T-helper 1 cell treated with Interleukin-12 subunit alpha and Interleukin-12 subunit beta and Interleukin-4 antibody, amounts not matched to agents 30 μg/mL and 1 μg/mL, for 36 hours (primary cell): ENCODE measurements around the gene RIPPLY3.
"Not testable (repeated sequence)": the region's sequence is repeated elsewhere in the genome, so short reads cannot be mapped to it uniquely, and the experiment has no call there.

Source experiments
- H3K27ac Mint-ChIP-seq: one replicate; pipeline ENCODE4 v1.8.0; 2021; ENCODE audit warnings: mild to moderate bottlenecking, mixed read lengths
- H3K27me3 Mint-ChIP-seq: one replicate; pipeline ENCODE4 v1.8.0; 2021; ENCODE audit warnings: low read depth, mixed read lengths
- H3K36me3 Mint-ChIP-seq: one replicate; pipeline ENCODE4 v1.8.0; 2021; ENCODE audit warnings: low read depth, mixed read lengths
- H3K4me1 Mint-ChIP-seq: one replicate; pipeline ENCODE4 v1.8.0; 2021; ENCODE audit warnings: low read depth, mixed read lengths
- H3K4me3 Mint-ChIP-seq: one replicate; pipeline ENCODE4 v1.8.0; 2021; ENCODE audit warnings: mild to moderate bottlenecking, moderate library complexity, mixed read lengths
- H3K9me3 Mint-ChIP-seq: one replicate; pipeline ENCODE4 v1.8.0; 2021; ENCODE audit warnings: mixed read lengths

Gene RIPPLY3

GRCh38 chr21:37049741-37050140, 43.2 kb downstream of the RIPPLY3 start:
- not testable (repeated sequence) for H3K9me3 Mint-ChIP-seq, H3K4me1 Mint-ChIP-seq, H3K27ac Mint-ChIP-seq, H3K36me3 Mint-ChIP-seq, H3K4me3 Mint-ChIP-seq
- H3K27me3 Mint-ChIP-seq = peaks cover 29% of the 10 kb centered on the region

DNA sequence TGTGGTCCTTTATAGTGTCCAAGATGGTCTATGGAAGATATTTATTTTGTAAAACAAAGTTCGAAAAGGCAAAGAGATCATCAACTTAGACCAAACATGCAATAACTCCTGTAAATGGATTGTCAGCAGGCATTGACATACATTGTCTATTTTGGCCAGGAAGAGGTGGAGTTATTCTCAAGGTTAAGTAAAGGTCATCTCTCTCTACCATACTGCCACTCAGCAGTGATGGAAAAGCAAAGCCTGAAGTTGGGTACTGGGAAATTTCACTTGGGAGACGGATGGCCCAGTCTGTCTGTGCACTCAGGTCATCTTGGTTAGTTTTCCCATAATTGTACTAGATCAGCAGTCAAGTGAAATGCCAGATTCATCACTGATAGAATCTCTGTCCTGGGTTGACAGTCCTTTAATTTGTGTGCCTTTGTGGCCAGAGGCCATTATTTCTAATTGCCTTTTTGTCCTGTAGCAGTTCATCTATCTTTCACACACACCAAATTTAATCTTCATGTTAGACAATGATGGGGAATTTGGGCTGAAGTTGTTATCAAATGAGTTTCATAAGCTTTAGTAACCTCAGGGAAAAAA, 48.9 kb downstream of the RIPPLY3 start:
- H3K4me3 Mint-ChIP-seq = no peak overlapping the region

DNA sequence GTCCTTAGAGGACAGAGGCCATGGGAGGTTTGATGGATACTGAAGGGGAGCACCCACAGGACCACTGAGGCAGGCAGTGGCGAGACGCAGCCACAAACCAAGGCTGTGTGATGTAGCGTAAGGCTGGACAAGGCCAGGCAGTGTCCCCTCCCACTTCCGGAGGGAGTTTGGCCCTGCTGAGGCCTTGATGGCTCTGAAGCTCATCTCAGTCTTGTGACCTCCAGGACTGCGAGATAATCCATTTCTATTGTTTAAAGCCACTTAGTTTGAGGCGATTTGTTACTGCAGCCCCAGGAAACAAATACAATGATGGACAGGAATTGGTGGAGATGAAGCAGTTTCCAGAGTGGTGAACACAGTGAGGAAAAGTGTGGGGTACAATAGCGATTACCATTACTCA, 51.1 kb downstream of the RIPPLY3 start:
- no peaks in the 10 kb centered on the region for H3K9me3 Mint-ChIP-seq
- H3K4me3 Mint-ChIP-seq = no peak overlapping the region
- H3K36me3 Mint-ChIP-seq = no peaks in the 10 kb centered on the region
- peaks cover 16% of the 10 kb centered on the region for H3K27me3 Mint-ChIP-seq
- no peak overlapping the region for H3K27ac Mint-ChIP-seq
- H3K4me1 Mint-ChIP-seq = no peaks in the 10 kb centered on the region

More for the DNA sequence above, 48.9 kb downstream of the RIPPLY3 start:
- Mint-ChIP-seq H3K4me1 (no peaks in the 10 kb centered on the region), H3K9me3 (no peaks in the 10 kb centered on the region), H3K27me3 (peaks cover 20% of the 10 kb centered on the region), H3K27ac (no peak overlapping the region), H3K36me3 (no peaks in the 10 kb centered on the region)

GRCh38 chr21:37058261-37058660, 51.8 kb downstream of the RIPPLY3 start:
- Mint-ChIP-seq H3K9me3 (no peaks in the 10 kb centered on the region), H3K36me3 (no peaks in the 10 kb centered on the region), H3K27me3 (peaks cover 16% of the 10 kb centered on the region)

GRCh38 chr21:37059181-37059580, 52.7 kb downstream of the RIPPLY3 start:
- no peaks in the 10 kb centered on the region for H3K9me3 Mint-ChIP-seq
- H3K36me3 Mint-ChIP-seq = no peaks in the 10 kb centered on the region
- H3K27me3 Mint-ChIP-seq = peaks cover 16% of the 10 kb centered on the region
- H3K4me3 Mint-ChIP-seq = no peak overlapping the region
- H3K4me1 Mint-ChIP-seq = no peaks in the 10 kb centered on the region
- H3K27ac Mint-ChIP-seq = no peak overlapping the region

More at GRCh38 chr21:37058261-37058660, 51.8 kb downstream of the RIPPLY3 start:
- Mint-ChIP-seq H3K4me3 (no peak overlapping the region), H3K4me1 (no peaks in the 10 kb centered on the region), H3K27ac (no peak overlapping the region)

GRCh38 chr21:37060296-37060695, 53.8 kb downstream of the RIPPLY3 start:
- Mint-ChIP-seq H3K4me1 (no peaks in the 10 kb centered on the region), H3K36me3 (no peaks in the 10 kb centered on the region)

DNA sequence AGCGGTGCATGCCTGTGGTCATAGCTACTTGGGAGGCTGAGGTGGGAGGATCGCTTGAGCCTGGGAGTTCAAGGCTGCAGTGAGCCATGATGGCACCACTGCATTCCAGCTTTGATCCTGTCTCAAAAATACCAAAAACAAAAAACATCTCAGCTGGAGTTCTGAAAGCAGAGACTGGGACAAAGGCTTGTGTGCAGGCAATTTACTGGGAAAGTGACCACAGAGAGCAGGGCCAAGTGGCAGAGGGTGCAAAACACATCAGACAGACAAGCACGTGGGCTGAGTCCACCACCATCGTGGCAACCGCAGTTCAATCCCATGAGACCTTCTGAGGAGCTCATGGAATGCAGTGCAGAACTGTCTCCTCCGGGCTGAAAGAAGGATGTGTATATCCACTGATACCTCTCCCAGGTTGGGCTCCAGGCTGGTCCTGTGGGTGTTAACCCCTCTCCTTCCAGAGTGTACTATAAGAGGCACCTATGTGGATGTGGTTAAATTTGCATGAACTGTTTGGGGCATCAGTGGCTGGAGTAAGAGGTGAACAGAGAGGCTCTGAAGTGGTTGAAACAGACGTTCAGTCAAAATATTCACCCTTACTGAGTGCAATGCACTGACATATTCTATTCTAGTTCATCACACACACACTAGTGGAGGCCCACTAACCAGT, 55.6 kb downstream of the RIPPLY3 start:
- Mint-ChIP-seq H3K9me3 (no peaks in the 10 kb centered on the region), H3K36me3 (no peaks in the 10 kb centered on the region), H3K27me3 (no peaks in the 10 kb centered on the region), H3K27ac (no peak overlapping the region), H3K4me3 (no peak overlapping the region), H3K4me1 (no peaks in the 10 kb centered on the region)

More at GRCh38 chr21:37060296-37060695, 53.8 kb downstream of the RIPPLY3 start:
- H3K27ac Mint-ChIP-seq = no peak overlapping the region
- H3K9me3 Mint-ChIP-seq = no peaks in the 10 kb centered on the region
- no peak overlapping the region for H3K4me3 Mint-ChIP-seq
- peaks cover 9% of the 10 kb centered on the region for H3K27me3 Mint-ChIP-seq

- no peak overlapping the region for H3K4me3 Mint-ChIP-seq
- no peaks in the 10 kb centered on the region for H3K27me3 Mint-ChIP-seq
- no peaks in the 10 kb centered on the region for H3K9me3 Mint-ChIP-seq
- H3K27ac Mint-ChIP-seq = no peak overlapping the region
- no peaks in the 10 kb centered on the region for H3K36me3 Mint-ChIP-seq
- H3K4me1 Mint-ChIP-seq = no peaks in the 10 kb centered on the region
Observed at GRCh38 chr21:37062593-37062935, 56.1 kb downstream of the RIPPLY3 start.

GRCh38 chr21:37063433-37063832, 56.9 kb downstream of the RIPPLY3 start:
- Mint-ChIP-seq H3K4me3 (no peak overlapping the region), H3K27me3 (no peaks in the 10 kb centered on the region), H3K36me3 (no peaks in the 10 kb centered on the region), H3K27ac (no peak overlapping the region), H3K9me3 (no peaks in the 10 kb centered on the region), H3K4me1 (no peaks in the 10 kb centered on the region)

DNA sequence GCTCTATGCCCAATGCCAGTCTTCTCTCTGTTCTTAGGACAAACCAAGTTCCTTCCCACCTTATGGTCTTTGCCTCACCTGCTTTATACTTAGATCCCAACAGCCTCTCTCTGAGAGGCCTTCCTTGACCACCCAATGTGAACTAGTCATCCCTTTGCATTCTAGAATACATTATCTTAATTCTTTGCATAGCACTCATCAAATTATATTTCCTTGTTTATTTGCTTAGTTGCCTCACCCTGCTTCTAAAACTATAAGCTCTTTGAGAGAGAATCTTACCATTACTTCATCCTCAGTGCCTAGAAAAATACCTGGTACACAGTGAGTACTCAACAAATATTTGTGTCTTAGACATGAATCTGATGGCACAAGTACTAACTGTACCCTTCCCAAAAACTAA, 58.3 kb downstream of the RIPPLY3 start:
- no peaks in the 10 kb centered on the region for H3K4me1 Mint-ChIP-seq
- no peak overlapping the region for H3K27ac Mint-ChIP-seq
- no peak overlapping the region for H3K4me3 Mint-ChIP-seq
- no peaks in the 10 kb centered on the region for H3K27me3 Mint-ChIP-seq
- no peaks in the 10 kb centered on the region for H3K9me3 Mint-ChIP-seq
- peaks cover 2% of the 10 kb centered on the region for H3K36me3 Mint-ChIP-seq

DNA sequence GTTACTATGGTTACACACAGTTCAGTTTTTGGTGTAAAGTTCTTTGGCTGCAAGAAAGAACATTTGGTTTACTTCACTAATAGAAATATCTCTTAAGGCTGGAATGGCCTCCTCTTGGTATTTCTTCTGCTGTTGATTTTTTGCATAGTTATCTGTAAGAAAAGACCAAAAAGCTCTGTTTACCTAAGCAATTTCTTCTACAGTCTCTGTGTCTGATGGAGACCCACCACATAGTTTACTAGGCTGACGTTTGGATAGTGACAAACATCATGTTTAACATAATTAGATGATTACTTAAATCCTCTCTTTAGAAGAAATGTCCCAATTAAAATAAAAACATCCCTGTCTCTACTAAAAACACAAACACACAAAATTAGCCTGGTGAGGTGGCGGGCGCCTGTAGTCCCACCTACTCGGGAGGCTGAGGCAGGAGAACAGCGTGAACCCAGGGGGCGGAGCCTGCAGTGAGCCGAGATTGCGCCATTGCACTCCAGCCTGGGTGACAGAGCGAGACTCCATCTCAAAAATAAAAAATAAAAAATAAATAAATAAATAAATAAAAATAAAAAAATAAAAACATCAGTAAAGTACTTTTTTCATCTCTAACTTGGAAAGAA, 59.2 kb downstream of the RIPPLY3 start:
- Mint-ChIP-seq H3K9me3 (no peaks in the 10 kb centered on the region), H3K27me3 (no peaks in the 10 kb centered on the region), H3K4me1 (peaks cover 2% of the 10 kb centered on the region), H3K27ac (no peak overlapping the region), H3K36me3 (peaks cover 2% of the 10 kb centered on the region), H3K4me3 (no peak overlapping the region)
